NB4 (cell line): ENCODE data around the gene DPYSL5.

Experiments
- MYC ChIP-seq: IDR thresholded peaks from 2 replicates; pipeline ENCODE4 v1.6.1; 2011; ENCODE audit warnings: low read depth, low read length
- POLR2A ChIP-seq: IDR thresholded peaks from 2 replicates; pipeline ENCODE4 v1.6.1; 2011; ENCODE audit warnings: mild to moderate bottlenecking; ENCODE audit not compliant: insufficient read length; ENCODE audit errors: extremely low read depth
- TF ChIP-seq, protein P1 (sequence below): IDR thresholded peaks from one replicate; pipeline ENCODE4 v1.5.1; 2012; ENCODE audit warnings: low read depth, low read length
- TF ChIP-seq, protein P2 (sequence below): IDR thresholded peaks from 2 replicates; pipeline ENCODE4 v1.6.1; 2011; ENCODE audit warnings: low read depth, low read length

DNA sequence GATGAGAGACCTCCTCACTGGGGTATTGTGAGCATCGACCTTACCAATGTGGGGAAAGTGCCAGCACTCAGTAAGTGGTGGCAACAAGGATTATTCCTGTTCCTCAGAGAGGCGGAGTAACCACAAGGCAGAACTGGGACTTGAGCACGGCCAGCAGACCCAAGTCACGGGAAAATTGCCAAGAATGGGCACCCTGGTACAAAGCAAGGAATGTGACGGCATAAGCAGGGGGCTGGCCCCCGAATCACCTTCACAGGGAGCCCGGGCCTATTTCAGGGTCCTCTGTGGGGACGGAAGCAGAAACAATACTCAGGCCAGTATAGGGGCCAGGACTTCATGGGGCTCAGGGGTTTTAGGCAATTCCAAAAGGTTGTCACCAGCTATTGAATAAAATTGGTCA is 36.7 kb upstream of the DPYSL5 start:
- TF ChIP-seq, protein P1, sequence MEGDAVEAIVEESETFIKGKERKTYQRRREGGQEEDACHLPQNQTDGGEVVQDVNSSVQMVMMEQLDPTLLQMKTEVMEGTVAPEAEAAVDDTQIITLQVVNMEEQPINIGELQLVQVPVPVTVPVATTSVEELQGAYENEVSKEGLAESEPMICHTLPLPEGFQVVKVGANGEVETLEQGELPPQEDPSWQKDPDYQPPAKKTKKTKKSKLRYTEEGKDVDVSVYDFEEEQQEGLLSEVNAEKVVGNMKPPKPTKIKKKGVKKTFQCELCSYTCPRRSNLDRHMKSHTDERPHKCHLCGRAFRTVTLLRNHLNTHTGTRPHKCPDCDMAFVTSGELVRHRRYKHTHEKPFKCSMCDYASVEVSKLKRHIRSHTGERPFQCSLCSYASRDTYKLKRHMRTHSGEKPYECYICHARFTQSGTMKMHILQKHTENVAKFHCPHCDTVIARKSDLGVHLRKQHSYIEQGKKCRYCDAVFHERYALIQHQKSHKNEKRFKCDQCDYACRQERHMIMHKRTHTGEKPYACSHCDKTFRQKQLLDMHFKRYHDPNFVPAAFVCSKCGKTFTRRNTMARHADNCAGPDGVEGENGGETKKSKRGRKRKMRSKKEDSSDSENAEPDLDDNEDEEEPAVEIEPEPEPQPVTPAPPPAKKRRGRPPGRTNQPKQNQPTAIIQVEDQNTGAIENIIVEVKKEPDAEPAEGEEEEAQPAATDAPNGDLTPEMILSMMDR: no peak
- TF ChIP-seq POLR2A (no peak), MYC (no peak)
- TF ChIP-seq, protein P2, sequence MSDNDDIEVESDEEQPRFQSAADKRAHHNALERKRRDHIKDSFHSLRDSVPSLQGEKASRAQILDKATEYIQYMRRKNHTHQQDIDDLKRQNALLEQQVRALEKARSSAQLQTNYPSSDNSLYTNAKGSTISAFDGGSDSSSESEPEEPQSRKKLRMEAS: no peak
